Thoracic aorta (tissue), 2 donors: ENCODE measurements around the gene ATG2A. TPM values are rescaled to one million over a fixed set of nuclear protein-coding genes. Genes with fewer than 3 reads are reported as not detected.

Source experiments
- ATAC-seq: fragments of 150-250 bp; one replicate; pipeline ENCODE4 v1.8.0; 2017; ENCODE audit warnings: low read depth; ENCODE audit not compliant: insufficient number of reproducible peaks, low FRiP score
- DNase-seq: peaks from one replicate; pipeline ENCODE4 v3.0.0-alpha.2; 2020; ENCODE audit warnings: low spot score
- H3K27ac ChIP-seq, 2 donors: fragments of 200-600 bp; sonication (generic); 1 replicate in 1 of 2; 2 replicates in 1 of 2; pipeline ENCODE4 v1.5.1; 2016; ENCODE audit warnings: mild to moderate bottlenecking in 2 of 2, moderate library complexity in 2 of 2
- H3K27me3 ChIP-seq: fragments of 200-600 bp; sonication (generic); replicated peaks from 2 replicates; pipeline ENCODE4 v1.6.0; 2016; ENCODE audit warnings: mild to moderate bottlenecking; ENCODE audit not compliant: insufficient read depth
- H3K36me3 ChIP-seq: fragments of 200-600 bp; sonication (generic); one replicate; pipeline ENCODE4 v1.5.1; 2016
- H3K4me1 ChIP-seq, 2 donors: fragments of 200-600 bp; sonication (generic); 1 replicate in 1 of 2; 2 replicates in 1 of 2; pipeline versions ENCODE4 v1.5.1 to v1.6.0; 2016; ENCODE audit warnings: low read depth in 2 of 2, mild to moderate bottlenecking in 1 of 2; ENCODE audit not compliant: control insufficient read depth in 1 of 2
- H3K4me3 ChIP-seq: fragments of 200-600 bp; sonication (generic); 2 replicates; pipeline ENCODE4 v1.5.1; 2016; ENCODE audit warnings: mild to moderate bottlenecking
- H3K9me3 ChIP-seq: fragments of 200-600 bp; sonication (generic); 2 replicates; pipeline ENCODE4 v1.5.1; 2016
- CTCF ChIP-seq: fragments of 200-600 bp; sonication (generic); IDR thresholded peaks from one replicate; pipeline ENCODE4 v1.5.1; 2019; ENCODE audit warnings: antibody characterized with exemption
- total RNA-seq, 2 donors: library from RNA; depleted of rRNA; stranded (reverse); fragments of >200 nt; gene quantifications; one replicate each; pipeline versions ENCODE4 v1.1.0 to v1.2.3, GENCODE V29; 2016

The ATG2A gene
- total RNA-seq, 2 donors from 2014 or later, result 18.5 to 35.2 TPM

GRCh38 chr11:64913171-64913727 is 3.8 kb downstream of the ATG2A start:
- H3K9me3 ChIP-seq, result no peaks in the 10 kb centered on the region
- no peak for ATAC-seq
- H3K36me3 ChIP-seq, result peaks cover 50% of the 10 kb centered on the region

GRCh38 chr11:64911689-64912088 is 5.3 kb downstream of the ATG2A start:
- Histone ChIP-seq H3K27ac (no peak overlapping the region), H3K36me3 (peaks cover 66% of the 10 kb centered on the region), H3K27me3 (no peaks in the 10 kb centered on the region), H3K9me3 (no peaks in the 10 kb centered on the region), H3K4me3 (no peak overlapping the region), H3K4me1 (peaks cover 8 to 17% of the 10 kb centered on the region in 2 donors)
- no peak for TF ChIP-seq CTCF
- no peak for DNase-seq
- no peak for ATAC-seq

More at GRCh38 chr11:64913171-64913727, 3.8 kb downstream of the ATG2A start:
- TF ChIP-seq CTCF, result no peak
- peaks cover 11 to 23% of the 10 kb centered on the region in 2 donors for H3K4me1 ChIP-seq
- H3K4me3 ChIP-seq, result no peak overlapping the region
- H3K27me3 ChIP-seq, result no peaks in the 10 kb centered on the region
- no peak for DNase-seq
- no peak overlapping the region for H3K27ac ChIP-seq

- DNase-seq (no peak), ATAC-seq (no peak)
- Histone ChIP-seq H3K4me1 (peaks cover 8 to 11% of the 10 kb centered on the region in 2 donors), H3K4me3 (no peak overlapping the region), H3K36me3 (peaks cover 71% of the 10 kb centered on the region), H3K9me3 (no peaks in the 10 kb centered on the region), H3K27me3 (no peaks in the 10 kb centered on the region), H3K27ac (no peak overlapping the region)
- no peak for TF ChIP-seq CTCF
These were observed 5.9 kb downstream of the ATG2A start for GRCh38 chr11:64911142-64911541.

- H3K27me3 ChIP-seq, result no peaks in the 10 kb centered on the region
- peaks cover 77% of the 10 kb centered on the region for H3K36me3 ChIP-seq
- no peak for TF ChIP-seq CTCF
- ATAC-seq (no peak), DNase-seq (no peak)
- H3K4me1 ChIP-seq, result peaks cover 2 to 6% of the 10 kb centered on the region in 2 donors
- H3K9me3 ChIP-seq, result no peaks in the 10 kb centered on the region
- no peak overlapping the region for H3K4me3 ChIP-seq
- no peak overlapping the region for H3K27ac ChIP-seq
These were observed 6.4 kb downstream of the ATG2A start for GRCh38 chr11:64910451-64911093.

- Histone ChIP-seq H3K4me3 (no peak overlapping the region), H3K9me3 (no peaks in the 10 kb centered on the region), H3K27me3 (no peaks in the 10 kb centered on the region), H3K27ac (no peak overlapping the region), H3K4me1 (no peaks in the 10 kb centered on the region), H3K36me3 (peaks cover 82% of the 10 kb centered on the region)
- no peak for TF ChIP-seq CTCF
- no peak for DNase-seq
- no peak for ATAC-seq
These were observed 7.2 kb downstream of the ATG2A start for GRCh38 chr11:64909653-64910343.
